PC-3 (cell line): ENCODE measurements around the gene MLLT3. TPM values are rescaled to one million over a fixed set of nuclear protein-coding genes. Genes with fewer than 3 reads are reported as not detected.

Experiments
- ATAC-seq: fragments of 200-7000 bp; cut with Tn5 transposase; 2 replicates; pipeline ENCODE4 v1.9.1; 2020; ENCODE audit warnings: mild to moderate bottlenecking, moderate library complexity
- BruUV-seq: library from RNA; stranded (reverse); fragments of 400-500 nt; replicated peaks from 2 replicates; lab custom pipeline; 2021; lab: Mats Ljungman, UMichigan
- CTCF ChIA-PET: fragments of 300-600 bp; sonication (Branson Sonifier 250); formaldehyde crosslinking; loops from one replicate; lab custom pipeline; 2022; ENCODE audit warnings: antibody characterized with exemption; lab: Charles Lee
- POLR2A ChIA-PET: fragments of 300-600 bp; sonication (Branson Sonifier 250); formaldehyde crosslinking; loops from one replicate; lab custom pipeline; 2022; ENCODE audit warnings: antibody characterized with exemption; ENCODE audit not compliant: unreplicated experiment; lab: Charles Lee
- DNase-seq: peaks from one replicate; pipeline ENCODE4 v3.0.0-alpha.2; 2015
- H2AFZ ChIP-seq: fragments of 300-600 bp; sonication (generic); 2 replicates; pipeline ENCODE4 v1.6.0; 2016; ENCODE audit warnings: antibody characterized with exemption, low read length
- H3F3A ChIP-seq: fragments of 300-600 bp; sonication (generic); one replicate; pipeline ENCODE4 v1.6.0; 2017; ENCODE audit warnings: antibody characterized with exemption, low read length, control low read depth, mild to moderate bottlenecking; ENCODE audit not compliant: unreplicated experiment
- H3K27ac ChIP-seq: fragments of 300-600 bp; sonication (generic); 2 replicates; pipeline ENCODE4 v1.5.1; 2016; ENCODE audit warnings: mild to moderate bottlenecking, low read length
- H3K27me3 ChIP-seq: fragments of 300-600 bp; sonication (generic); 2 replicates; pipeline ENCODE4 v1.6.1; 2016; ENCODE audit warnings: low read length, mixed read lengths
- H3K36me3 ChIP-seq: fragments of 300-600 bp; sonication (generic); 2 replicates; pipeline ENCODE4 v1.6.1; 2016; ENCODE audit warnings: low read depth, mixed run types, low read length, mixed read lengths
- H3K4me1 ChIP-seq: fragments of 300-600 bp; sonication (generic); 2 replicates; pipeline ENCODE4 v1.5.1; 2016; ENCODE audit warnings: low read length; ENCODE audit not compliant: insufficient read depth
- H3K4me2 ChIP-seq: fragments of 300-600 bp; sonication (generic); 2 replicates; pipeline ENCODE4 v1.6.0; 2016; ENCODE audit warnings: low read length
- H3K4me3 ChIP-seq: fragments of 300-600 bp; sonication (generic); 2 replicates; pipeline ENCODE4 v1.5.1; 2016; ENCODE audit warnings: mild to moderate bottlenecking, low read length, mixed read lengths
- H3K79me2 ChIP-seq: fragments of 300-600 bp; sonication (generic); 2 replicates; pipeline ENCODE4 v1.6.1; 2017; ENCODE audit warnings: low read length, mixed read lengths
- H3K9ac ChIP-seq: fragments of 300-600 bp; sonication (generic); 2 replicates; pipeline ENCODE4 v1.6.0; 2016; ENCODE audit warnings: mild to moderate bottlenecking, low read length
- H3K9me2 ChIP-seq: fragments of 300-600 bp; sonication (generic); replicated peaks from 2 replicates; pipeline ENCODE4 v1.6.1; 2016; ENCODE audit warnings: mixed run types, low read length, mixed read lengths
- H3K9me3 ChIP-seq: fragments of 300-600 bp; sonication (generic); 2 replicates; pipeline ENCODE4 v1.6.1; 2016; ENCODE audit warnings: low read length, mixed read lengths
- H4K20me1 ChIP-seq: fragments of 300-600 bp; sonication (generic); 2 replicates; pipeline ENCODE4 v1.6.1; 2016; ENCODE audit warnings: low read length, mixed read lengths
- CTCF ChIP-seq: fragments of 300-600 bp; sonication (generic); conservative IDR thresholded peaks from 2 replicates; pipeline ENCODE4 v1.5.1; 2017; ENCODE audit warnings: antibody characterized with exemption, low read depth, mild to moderate bottlenecking, low read length
- EZH2 ChIP-seq: fragments of 300-600 bp; sonication (generic); IDR thresholded peaks from one replicate; pipeline ENCODE4 v1.6.1; 2017; ENCODE audit warnings: antibody characterized with exemption, mild to moderate bottlenecking, low read length; ENCODE audit not compliant: unreplicated experiment
- EZH2phosphoT487 ChIP-seq: fragments of 300-600 bp; sonication (generic); IDR thresholded peaks from 2 replicates; pipeline ENCODE4 v1.6.1; 2018; ENCODE audit warnings: mild to moderate bottlenecking, antibody characterized with exemption, low read length, borderline replicate concordance
- intact Hi-C: fragments of 100-400 bp; cut with micrococcal nuclease; formaldehyde crosslinking; loops from 2 replicates; pipeline ENCODE4 v1.9.0; 2023
- total RNA-seq: library from RNA; depleted of rRNA; stranded (reverse); fragments of >200 nt; gene quantifications from 2 replicates; pipeline ENCODE4 v1.2.3, GENCODE V29; 2014

Gene MLLT3
- total RNA-seq, 1 experiment from 2014 or later, result 7.1 TPM

GRCh38 chr9:20407013-20407412 lies 215.3 kb downstream of the MLLT3 start:
- Histone ChIP-seq H3K9me3 (no peaks in the 10 kb centered on the region), H4K20me1 (no peaks in the 10 kb centered on the region), H3K9me2 (no peaks in the 10 kb centered on the region), H3K4me1 (no peaks in the 10 kb centered on the region; the same call in 1 of the 2 replicates), H3K9ac (no peak overlapping the region), H3K79me2 (no peaks in the 10 kb centered on the region), H2AFZ (no peak overlapping the region), H3K36me3 (no peaks in the 10 kb centered on the region), H3K4me3 (no peak overlapping the region), H3F3A (no peaks in the 10 kb centered on the region), H3K4me2 (no peak overlapping the region), H3K27ac (no peak overlapping the region), H3K27me3 (no peaks in the 10 kb centered on the region)
- ATAC-seq (no peak), DNase-seq (no peak)
- no TSS peak for BruUV-seq
- CTCF ChIA-PET, result interaction anchor here (1.0 kb wide), 1 partner anchor 217 kb away, joined by 4 read pairs; no protein-coding TSS in a partner anchor
- POLR2A ChIA-PET, result no interaction called here
- intact Hi-C loops, result loop anchor here (1.0 kb wide), 1 partner anchor 51 kb away; no protein-coding TSS in a partner anchor
- TF ChIP-seq CTCF, result peak; percentile 30; the same call in 1 of the 2 replicates
- TF ChIP-seq EZH2phosphoT487, result no peak
- TF ChIP-seq EZH2, result no peak

- no peak for TF ChIP-seq CTCF
- no peak for TF ChIP-seq EZH2phosphoT487
- no peak for TF ChIP-seq EZH2
- Histone ChIP-seq H3K9me3 (no peaks in the 10 kb centered on the region), H3K9me2 (no peaks in the 10 kb centered on the region), H3K27ac (no peak overlapping the region), H3K9ac (no peak overlapping the region), H3K4me3 (no peak overlapping the region), H3K36me3 (no peaks in the 10 kb centered on the region), H4K20me1 (no peaks in the 10 kb centered on the region), H3K4me2 (no peak overlapping the region), H3K79me2 (no peaks in the 10 kb centered on the region), H3K27me3 (no peaks in the 10 kb centered on the region), H3F3A (no peaks in the 10 kb centered on the region), H3K4me1 (no peaks in the 10 kb centered on the region; the same call in 1 of the 2 replicates), H2AFZ (no peak overlapping the region)
- ATAC-seq, result no peak
- ChIA-PET CTCF (no interaction called here), POLR2A (no interaction called here)
- intact Hi-C loops, result no loop called here
- no TSS peak for BruUV-seq
- DNase-seq, result no peak
These were observed 216.0 kb downstream of the MLLT3 start for GRCh38 chr9:20406344-20406743.

GRCh38 chr9:20405616-20406015 lies 216.7 kb downstream of the MLLT3 start:
- H3K27ac ChIP-seq, result no peak overlapping the region
- H3K27me3 ChIP-seq, result no peaks in the 10 kb centered on the region
- no TSS peak for BruUV-seq
- intact Hi-C loops, result no loop called here
- H3K4me3 ChIP-seq, result no peak overlapping the region
- no peak for ATAC-seq
- CTCF ChIA-PET, result no interaction called here
- no peak for DNase-seq
- H4K20me1 ChIP-seq, result no peaks in the 10 kb centered on the region
- H3F3A ChIP-seq, result no peaks in the 10 kb centered on the region
- TF ChIP-seq EZH2phosphoT487, result no peak
- TF ChIP-seq CTCF, result no peak
- no peak for TF ChIP-seq EZH2
- no peaks in the 10 kb centered on the region for H3K79me2 ChIP-seq
- no peak overlapping the region for H2AFZ ChIP-seq
- POLR2A ChIA-PET, result no interaction called here
- H3K9me2 ChIP-seq, result no peaks in the 10 kb centered on the region
- no peaks in the 10 kb centered on the region for H3K36me3 ChIP-seq
- H3K4me2 ChIP-seq, result no peak overlapping the region
- H3K9ac ChIP-seq, result no peak overlapping the region
- H3K4me1 ChIP-seq, result no peaks in the 10 kb centered on the region; the same call in 1 of the 2 replicates
- no peaks in the 10 kb centered on the region for H3K9me3 ChIP-seq
